ENCODE measurements around the gene ERBIN. TPM values are rescaled to one million over a fixed set of nuclear protein-coding genes. Genes with fewer than 3 reads are reported as not detected.
A peak's percentile ranks its signal among the peaks of the same experiment; 100 is the strongest.
"Not testable (repeated sequence)": the region's sequence is repeated elsewhere in the genome, so short reads cannot be mapped to it uniquely, and the experiment has no call there.

Gene ERBIN
- 119 TPM for total RNA-seq (ENCODE audit: insufficient read depth, low replicate concordance)

GRCh38 chr5:65926276-65926783 lies at the start of gene ERBIN:
Gene ERBIN (plus strand): TSS chr5:65926575. CDS start chr5:65992719, 66,144 bp downstream.
- peak; percentile 91 for DNase-seq (ENCODE audit: low spot score)

- DNase-seq (ENCODE audit: low spot score): no peak
Measured at GRCh38 chr5:65876970-65877369, 49.4 kb upstream of the ERBIN start.

- DNase-seq (ENCODE audit: low spot score): not testable (repeated sequence)
Measured at GRCh38 chr5:65879668-65880256, 46.6 kb upstream of the ERBIN start.

- no peak for DNase-seq (ENCODE audit: low spot score)
Measured at GRCh38 chr5:65880496-65881072, 45.8 kb upstream of the ERBIN start.

- DNase-seq (ENCODE audit: low spot score): no peak
Measured at GRCh38 chr5:65882278-65882677, 44.1 kb upstream of the ERBIN start.

GRCh38 chr5:65883461-65883860 lies 42.9 kb upstream of the ERBIN start:
- DNase-seq (ENCODE audit: low spot score): no peak

GRCh38 chr5:65886387-65886786 lies 40.0 kb upstream of the ERBIN start:
- DNase-seq (ENCODE audit: low spot score): no peak

GRCh38 chr5:65892024-65892423 lies 34.4 kb upstream of the ERBIN start:
- not testable (repeated sequence) for DNase-seq (ENCODE audit: low spot score)

GRCh38 chr5:65892801-65893200 lies 33.6 kb upstream of the ERBIN start:
- no peak for DNase-seq (ENCODE audit: low spot score)

- no peak for DNase-seq (ENCODE audit: low spot score)
Measured at GRCh38 chr5:65893749-65894430, 32.5 kb upstream of the ERBIN start.

GRCh38 chr5:65895891-65896290 lies 30.5 kb upstream of the ERBIN start:
- DNase-seq (ENCODE audit: low spot score): no peak

- no peak for DNase-seq (ENCODE audit: low spot score)
Measured at GRCh38 chr5:65900746-65901145, 25.6 kb upstream of the ERBIN start.

- no peak for DNase-seq (ENCODE audit: low spot score)
Measured at GRCh38 chr5:65902104-65902503, 24.3 kb upstream of the ERBIN start.

GRCh38 chr5:65903581-65903980 lies 22.8 kb upstream of the ERBIN start:
- no peak for DNase-seq (ENCODE audit: low spot score)

- DNase-seq (ENCODE audit: low spot score): no peak
Measured at GRCh38 chr5:65906256-65906655, 20.1 kb upstream of the ERBIN start.

GRCh38 chr5:65907135-65907534 lies 19.2 kb upstream of the ERBIN start:
- no peak for DNase-seq (ENCODE audit: low spot score)

- no peak for DNase-seq (ENCODE audit: low spot score)
Measured at GRCh38 chr5:65910711-65911110, 15.7 kb upstream of the ERBIN start.

- DNase-seq (ENCODE audit: low spot score): no peak
Measured at GRCh38 chr5:65912311-65912710, 14.1 kb upstream of the ERBIN start.

- DNase-seq (ENCODE audit: low spot score): no peak
Measured at GRCh38 chr5:65913519-65913918, 12.9 kb upstream of the ERBIN start.

GRCh38 chr5:65914641-65915196 lies 11.7 kb upstream of the ERBIN start:
- no peak for DNase-seq (ENCODE audit: low spot score)

- not testable (repeated sequence) for DNase-seq (ENCODE audit: low spot score)
Measured at GRCh38 chr5:65915661-65916060, 10.7 kb upstream of the ERBIN start.

GRCh38 chr5:65916066-65916465 lies 10.3 kb upstream of the ERBIN start:
- DNase-seq (ENCODE audit: low spot score): no peak

- DNase-seq (ENCODE audit: low spot score): no peak
Measured at GRCh38 chr5:65916636-65917035, 9.7 kb upstream of the ERBIN start.

Data from umbilical cord (tissue), 2 donors.